GM12875 (cell line): ENCODE data around the gene DUT.
A peak's percentile ranks its signal among the peaks of the same experiment; 100 is the strongest.

Experiments used
- H3K4me3 ChIP-seq: one replicate; pipeline ENCODE4 v1.5.1; 2011; ENCODE audit warnings: low read depth, low read length, control low read depth
- CTCF ChIP-seq: IDR thresholded peaks from 2 replicates; pipeline ENCODE4 v1.5.1; 2011; ENCODE audit warnings: low read depth, mild to moderate bottlenecking, control low read depth, inconsistent platforms, low read length, moderate library complexity, borderline replicate concordance; ENCODE audit not compliant: insufficient read depth

DUT gene

GRCh38 chr15:48355377-48355776 is 24.1 kb downstream of the DUT start:
- TF ChIP-seq CTCF = no peak
- no peak overlapping the region for H3K4me3 ChIP-seq

- peak; percentile 28; the same call in 1 of the 2 replicates for TF ChIP-seq CTCF
- no peak overlapping the region for H3K4me3 ChIP-seq
Observed at GRCh38 chr15:48358229-48359152, 27.3 kb downstream of the DUT start.

- TF ChIP-seq CTCF = no peak
- no peak overlapping the region for H3K4me3 ChIP-seq
Observed at GRCh38 chr15:48360841-48361240, 29.6 kb downstream of the DUT start.

- no peak for TF ChIP-seq CTCF
- H3K4me3 ChIP-seq = no peak overlapping the region
Observed at GRCh38 chr15:48361685-48362084, 30.5 kb downstream of the DUT start.

GRCh38 chr15:48363474-48363873 is 32.2 kb downstream of the DUT start:
- TF ChIP-seq CTCF = no peak
- no peak overlapping the region for H3K4me3 ChIP-seq

GRCh38 chr15:48365575-48365974 is 34.3 kb downstream of the DUT start:
- no peak for TF ChIP-seq CTCF
- no peak overlapping the region for H3K4me3 ChIP-seq
